ENCODE results near the gene POU2F1.

- no peak for TF ChIP-seq KDM1A (IDR thresholded peaks at IDR 0.05; ENCODE audit: low read depth)
- no peak for TF ChIP-seq MAFK (IDR thresholded peaks at IDR 0.05; ENCODE audit: partially characterized antibody)
- TF ChIP-seq CTCF (IDR thresholded peaks at IDR 0.05): no peak
- TF ChIP-seq, protein P1, sequence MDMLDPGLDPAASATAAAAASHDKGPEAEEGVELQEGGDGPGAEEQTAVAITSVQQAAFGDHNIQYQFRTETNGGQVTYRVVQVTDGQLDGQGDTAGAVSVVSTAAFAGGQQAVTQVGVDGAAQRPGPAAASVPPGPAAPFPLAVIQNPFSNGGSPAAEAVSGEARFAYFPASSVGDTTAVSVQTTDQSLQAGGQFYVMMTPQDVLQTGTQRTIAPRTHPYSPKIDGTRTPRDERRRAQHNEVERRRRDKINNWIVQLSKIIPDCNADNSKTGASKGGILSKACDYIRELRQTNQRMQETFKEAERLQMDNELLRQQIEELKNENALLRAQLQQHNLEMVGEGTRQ (IDR thresholded peaks at IDR 0.05): no peak
- TF ChIP-seq MAZ (IDR thresholded peaks at IDR 0.05; ENCODE audit: borderline replicate concordance, low read depth, low read length): no peak
- no peak for TF ChIP-seq EHF (CRISPR knock-in tag; IDR thresholded peaks at IDR 0.05)
- no peak for TF ChIP-seq SMC3 (IDR thresholded peaks at IDR 0.05)
- TF ChIP-seq POLR2A (IDR thresholded peaks at IDR 0.05; ENCODE audit: low read length): no peak
- TF ChIP-seq MYC (IDR thresholded peaks at IDR 0.05; ENCODE audit: borderline replicate concordance, low read length): no peak
These were observed 112.4 kb downstream of the POU2F1 start for GRCh38 chr1:167333124-167333523.

All from A549 (cell line).